HepG2 (cell line): ENCODE results near the gene MDP1. TPM values are rescaled to one million over a fixed set of nuclear protein-coding genes. Genes with fewer than 3 reads are reported as not detected.

Source experiments
- ATAC-seq: fragments of 200-7000 bp; cut with Tn5 transposase; 3 replicates; pipeline ENCODE4 v1.9.1; 2020; ENCODE audit warnings: mild to moderate bottlenecking, moderate library complexity
- BruUV-seq: library from RNA; stranded (reverse); fragments of 400-500 nt; replicated peaks from 2 replicates; lab custom pipeline; 2021; lab: Mats Ljungman, UMichigan
- CTCF ChIA-PET: fragments of 300-600 bp; formaldehyde crosslinking; extraction: SDS; loops from one replicate; lab custom pipeline; 2021; ENCODE audit warnings: low total read pairs, inconsistent platforms, low intra/inter-chr PET ratio; lab: Yijun Ruan, JAX
- POLR2A ChIA-PET: fragments of 350-600 bp; sonication (Branson Sonifier 250); formaldehyde crosslinking; loops from one replicate; lab custom pipeline; 2020; ENCODE audit warnings: antibody characterized with exemption, inconsistent platforms; lab: Yijun Ruan, JAX
- DNase-seq: peaks from one replicate; pipeline ENCODE4 v3.0.0-alpha.2; 2015; ENCODE audit warnings: low spot score
- FAIRE-seq: peaks from 3 replicates; lab custom pipeline; 2011; peaks lifted over from hg19 to GRCh38; lab: Jason Lieb, UNC
- H2AFZ ChIP-seq: one replicate; pipeline ENCODE4 v1.6.1; 2011; ENCODE audit warnings: low read length, inconsistent platforms
- H3K27ac ChIP-seq: fragments of 300-600 bp; 3 replicates; pipeline ENCODE4 v1.8.0; 2011; ENCODE audit warnings: mixed run types, mild to moderate bottlenecking, mixed read lengths, low read length, inconsistent platforms; ENCODE audit not compliant: insufficient read depth; ENCODE audit errors: extremely low read length
- H3K27me3 ChIP-seq, 2 experiments: fragments of 200-600 bp in 1 of 2; 2 replicates in 1 of 2; 3 replicates in 1 of 2; pipeline versions ENCODE4 v1.6.0 to v1.8.0; 2011; ENCODE audit warnings: low read length in 2 of 2, mild to moderate bottlenecking in 2 of 2, moderate library complexity in 2 of 2, inconsistent platforms in 1 of 2; ENCODE audit not compliant: insufficient read depth in 2 of 2, control insufficient read depth in 1 of 2
- H3K36me3 ChIP-seq, 2 experiments: fragments of 200-600 bp in 1 of 2; replicated peaks in 1 of 2; 2 replicates in 1 of 2; 3 replicates in 1 of 2; pipeline versions ENCODE4 v1.5.1 to v1.8.0; 2011; ENCODE audit warnings: low read length in 2 of 2, inconsistent platforms in 1 of 2; ENCODE audit not compliant: insufficient read depth in 2 of 2, control insufficient read depth in 1 of 2
- H3K4me1 ChIP-seq: 2 replicates; pipeline ENCODE4 v1.5.1; 2012; ENCODE audit warnings: low read length, inconsistent platforms; ENCODE audit not compliant: insufficient read depth
- H3K4me2 ChIP-seq: 2 replicates; pipeline ENCODE4 v1.6.0; 2011; ENCODE audit warnings: low read depth, low read length, inconsistent platforms
- H3K4me3 ChIP-seq, 3 experiments: fragments of 200-600 bp in 1 of 3; sonication (generic), shearing (Covaris generic) in 1 of 3; replicated peaks in 1 of 3; 2 replicates each; pipeline ENCODE4 v1.5.1; 2011 to 2016; ENCODE audit warnings: low read length in 3 of 3, inconsistent platforms in 2 of 3, low read depth in 2 of 3, mild to moderate bottlenecking in 2 of 3, control low read depth in 1 of 3, mixed read lengths in 1 of 3; ENCODE audit not compliant: insufficient read depth in 1 of 3
- H3K79me2 ChIP-seq: one replicate; pipeline ENCODE4 v1.6.1; 2011; ENCODE audit warnings: low read length, inconsistent platforms; ENCODE audit not compliant: insufficient read depth
- H3K9ac ChIP-seq: 2 replicates; pipeline ENCODE4 v1.6.0; 2011; ENCODE audit warnings: mild to moderate bottlenecking, low read depth, low read length, inconsistent platforms; ENCODE audit not compliant: insufficient read depth
- H3K9me3 ChIP-seq: 2 replicates; pipeline ENCODE4 v1.5.1; 2012; ENCODE audit warnings: mild to moderate bottlenecking, low read length
- H4K20me1 ChIP-seq: 2 replicates; pipeline ENCODE4 v1.6.0; 2011; ENCODE audit warnings: inconsistent platforms, mild to moderate bottlenecking, low read length, moderate library complexity; ENCODE audit not compliant: insufficient read depth
- BRCA1 ChIP-seq: sonication (generic); formaldehyde crosslinking; IDR thresholded peaks from 2 replicates; pipeline ENCODE4 v1.4.0; 2020; ENCODE audit warnings: missing genetic modification reagents
- EHMT2 ChIP-seq: fragments of 200-600 bp; sonication (generic); IDR thresholded peaks from 2 replicates; pipeline ENCODE4 v1.7.0; 2017; ENCODE audit warnings: antibody characterized with exemption, low read depth, low read length, borderline replicate concordance
- ETV6 ChIP-seq: sonication (generic); formaldehyde crosslinking; conservative IDR thresholded peaks from 2 replicates; pipeline ENCODE4 v1.4.0; 2020; ENCODE audit warnings: missing genetic modification reagents
- GABPB1 ChIP-seq: IDR thresholded peaks from 2 replicates; pipeline ENCODE4 v1.6.1; 2016; ENCODE audit warnings: mild to moderate bottlenecking, missing genetic modification reagents, moderate library complexity, missing compliant biosample characterization
- LBX2 ChIP-seq: sonication (generic); formaldehyde crosslinking; IDR thresholded peaks from 2 replicates; pipeline ENCODE4 v1.5.0; 2020; ENCODE audit warnings: missing genetic modification reagents, mild to moderate bottlenecking, borderline replicate concordance
- SRF ChIP-seq: IDR thresholded peaks from 2 replicates; pipeline ENCODE4 v1.6.1; 2011; ENCODE audit warnings: mild to moderate bottlenecking, low read depth, low read length, moderate library complexity
- STAT5B ChIP-seq: sonication (generic); formaldehyde crosslinking; IDR thresholded peaks from 2 replicates; pipeline ENCODE4 v1.4.0; 2020; ENCODE audit warnings: missing genetic modification reagents
- YEATS4 ChIP-seq: sonication (generic); formaldehyde crosslinking; IDR thresholded peaks from 2 replicates; pipeline ENCODE4 v1.4.0; 2020; ENCODE audit warnings: missing genetic modification reagents, borderline replicate concordance
- ZFP62 ChIP-seq: sonication (generic); formaldehyde crosslinking; IDR thresholded peaks from 2 replicates; pipeline ENCODE4 v1.4.0; 2020; ENCODE audit warnings: missing genetic modification reagents
- ZGPAT ChIP-seq: IDR thresholded peaks from 2 replicates; pipeline ENCODE4 v1.6.1; 2016; ENCODE audit warnings: mild to moderate bottlenecking
- ZMAT3 ChIP-seq: sonication (generic); formaldehyde crosslinking; conservative IDR thresholded peaks from 2 replicates; pipeline ENCODE4 v1.7.0; 2021; ENCODE audit warnings: missing genetic modification reagents
- ZNF251 ChIP-seq: sonication (generic); formaldehyde crosslinking; IDR thresholded peaks from 2 replicates; pipeline ENCODE4 v1.9.0; 2021; ENCODE audit warnings: mild to moderate bottlenecking, missing genetic modification reagents
- ZNF282 ChIP-seq: fragments of 450-650 bp; IDR thresholded peaks from 2 replicates; pipeline ENCODE4 v1.6.1; 2018; ENCODE audit not compliant: partially characterized antibody
- ZNF569 ChIP-seq: sonication (generic); formaldehyde crosslinking; IDR thresholded peaks from 2 replicates; pipeline ENCODE4 v1.5.0; 2020; ENCODE audit warnings: mild to moderate bottlenecking, missing genetic modification reagents, moderate library complexity, borderline replicate concordance
- ZNF713 ChIP-seq: sonication (generic); formaldehyde crosslinking; IDR thresholded peaks from 2 replicates; pipeline ENCODE4 v1.4.0; 2020; ENCODE audit warnings: mild to moderate bottlenecking, missing genetic modification reagents
- ZUFSP ChIP-seq: sonication (generic); formaldehyde crosslinking; IDR thresholded peaks from 2 replicates; pipeline ENCODE4 v1.9.0; 2021; ENCODE audit warnings: missing genetic modification reagents, mild to moderate bottlenecking, borderline replicate concordance
- WGBS: methylation state at CpG from one replicate; pipeline ENCODE4 v1.1.6; 2017; ENCODE audit warnings: low lambda C conversion rate; 5-methylcytosine and 5-hydroxymethylcytosine counted together
- in situ Hi-C: cut with HindIII; loops from 2 replicates; pipeline ENCODE4 v1.10.0; 2017; ENCODE audit warnings: low pct_unique_long_range_greater_than_20kb; ENCODE audit not compliant: extremely low pct_ligation_motif_present
- intact Hi-C: fragments of 100-400 bp; cut with micrococcal nuclease; formaldehyde crosslinking; loops from one replicate; pipeline ENCODE4 v1.10.0; 2022; ENCODE audit not compliant: unreplicated experiment
- polyA plus RNA-seq, 8 experiments: library from polyadenylated mRNA; depleted of rRNA in 3 of 8; stranded (reverse) in 7 of 8; unstranded in 1 of 8; fragments of >200 nt; fragmentation: Illumina TruSeq in 4 of 8; extraction: Trizol in 4 of 8; gene quantifications; 2 replicates each; pipeline versions ENCODE4 v1.2.1 to v1.2.3, GENCODE V29; 2011 to 2016; ENCODE audit warnings: low read depth in 4 of 8, missing spikeins in 1 of 8, mixed read lengths in 1 of 8; ENCODE audit not compliant: insufficient read depth in 1 of 8
- total RNA-seq, 5 experiments: library from RNA; depleted of rRNA; stranded (reverse); fragments of >200 nt; fragmentation: Illumina TruSeq; extraction: Trizol; gene quantifications; 2 replicates each; pipeline ENCODE4 v1.2.3, GENCODE V29; 2016; ENCODE audit warnings: low read depth in 1 of 5
- TF ChIP-seq, protein P1 (sequence below): sonication (generic); IDR thresholded peaks from 2 replicates; pipeline ENCODE4 v1.6.1; 2016; ENCODE audit warnings: low read depth, borderline replicate concordance
- TF ChIP-seq, protein P2 (sequence below): sonication (generic); formaldehyde crosslinking; IDR thresholded peaks from 2 replicates; pipeline ENCODE4 v1.5.0; 2020; ENCODE audit warnings: mild to moderate bottlenecking, missing genetic modification reagents, borderline replicate concordance

The MDP1 gene
- total and polyA plus RNA-seq, 2 of the 13 experiments (the other 11 are each of a cell fraction or from before 2014, with no cell fraction given), result 44.1 to 48.7 TPM

GRCh38 chr14:24243336-24243836 is 27.5 kb upstream of the MDP1 start:
- POLR2A ChIA-PET, result interaction anchor here (0.7 to 18.0 kb wide), 42 partner anchors 9 to 937 kb away, joined by 3 to 850 read pairs (median 20); partner anchors contain the start of genes BCL2L2, CBLN3, CHMP4A and CIDEB
- Histone ChIP-seq H3K4me3 (peak overlapping the region; percentile 47 to 81 (median 71)), H3K27ac (peak overlapping the region; percentile 91), H3K36me3 (peaks cover 18 to 28% of the 10 kb centered on the region in 2 experiments), H3K9me3 (no peaks in the 10 kb centered on the region), H3K4me1 (peaks cover 47% of the 10 kb centered on the region), H3K9ac (peak overlapping the region; percentile 77), H3K4me2 (peak overlapping the region; percentile 87), H4K20me1 (0 out of 2 replicates have a peak, but pooled peaks cover 3% of the 10 kb centered on the region), H2AFZ (peak overlapping the region; percentile 58), H3K27me3 (no peaks in the 10 kb centered on the region; a peak in 1 of 5 replicates), H3K79me2 (peaks cover 11% of the 10 kb centered on the region)
- in situ Hi-C loops, result loop anchor here (5.0 to 10.0 kb wide), 2 partner anchors 54 to 191 kb away; partner anchors contain the start of genes DHRS1 and NOP9
- DNase-seq (peak; percentile 72), ATAC-seq (peak; percentile 12), FAIRE-seq (peak; percentile 15)
- WGBS, result 29% methylated on average over 10 of the region's 10 CpGs
- BruUV-seq, result no TSS peak
- CTCF ChIA-PET, result interaction anchor here (1.3 to 5.4 kb wide), 9 partner anchors 9 to 188 kb away, joined by 3 to 217 read pairs (median 7); partner anchors contain the start of genes CIDEB, DHRS1, MDP1 and NOP9
- intact Hi-C loops, result loop anchor here (1.0 to 2.0 kb wide), 5 partner anchors 28 to 187 kb away; partner anchors contain the start of genes IPO4 and RABGGTA
- TF ChIP-seq BRCA1, result no peak
- no peak for TF ChIP-seq ZUFSP (CRISPR knock-in tag)
- TF ChIP-seq LBX2 (CRISPR knock-in tag), result no peak; the same call in 1 of the 2 replicates
- TF ChIP-seq ZNF251 (CRISPR knock-in tag), result no peak
- no peak for TF ChIP-seq ZMAT3 (CRISPR knock-in tag)
- no peak for TF ChIP-seq ZGPAT
- TF ChIP-seq ETV6, result no peak
- peak; percentile 36 for TF ChIP-seq ZNF282
- TF ChIP-seq STAT5B, result no peak
- TF ChIP-seq GABPB1, result no peak
- TF ChIP-seq, protein P1, sequence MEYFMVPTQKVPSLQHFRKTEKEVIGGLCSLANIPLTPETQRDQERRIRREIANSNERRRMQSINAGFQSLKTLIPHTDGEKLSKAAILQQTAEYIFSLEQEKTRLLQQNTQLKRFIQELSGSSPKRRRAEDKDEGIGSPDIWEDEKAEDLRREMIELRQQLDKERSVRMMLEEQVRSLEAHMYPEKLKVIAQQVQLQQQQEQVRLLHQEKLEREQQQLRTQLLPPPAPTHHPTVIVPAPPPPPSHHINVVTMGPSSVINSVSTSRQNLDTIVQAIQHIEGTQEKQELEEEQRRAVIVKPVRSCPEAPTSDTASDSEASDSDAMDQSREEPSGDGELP, result no peak
- no peak for TF ChIP-seq EHMT2
- TF ChIP-seq, protein P2, sequence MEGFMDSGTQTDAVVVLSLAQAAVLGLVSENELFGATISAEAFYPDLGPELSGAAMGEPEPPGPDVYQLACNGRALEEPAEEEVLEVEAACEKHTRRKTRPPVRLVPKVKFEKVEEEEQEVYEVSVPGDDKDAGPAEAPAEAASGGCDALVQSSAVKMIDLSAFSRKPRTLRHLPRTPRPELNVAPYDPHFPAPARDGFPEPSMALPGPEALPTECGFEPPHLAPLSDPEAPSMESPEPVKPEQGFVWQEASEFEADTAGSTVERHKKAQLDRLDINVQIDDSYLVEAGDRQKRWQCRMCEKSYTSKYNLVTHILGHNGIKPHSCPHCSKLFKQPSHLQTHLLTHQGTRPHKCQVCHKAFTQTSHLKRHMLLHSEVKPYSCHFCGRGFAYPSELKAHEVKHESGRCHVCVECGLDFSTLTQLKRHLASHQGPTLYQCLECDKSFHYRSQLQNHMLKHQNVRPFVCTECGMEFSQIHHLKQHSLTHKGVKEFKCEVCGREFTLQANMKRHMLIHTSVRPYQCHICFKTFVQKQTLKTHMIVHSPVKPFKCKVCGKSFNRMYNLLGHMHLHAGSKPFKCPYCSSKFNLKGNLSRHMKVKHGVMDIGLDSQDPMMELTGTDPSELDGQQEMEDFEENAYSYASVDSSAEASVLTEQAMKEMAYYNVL, result no peak
- no peak for TF ChIP-seq ZNF569 (CRISPR knock-in tag)
- no peak for TF ChIP-seq ZFP62 (CRISPR knock-in tag)
- TF ChIP-seq ZNF713 (CRISPR knock-in tag), result no peak
- TF ChIP-seq SRF, result no peak
- no peak for TF ChIP-seq YEATS4 (CRISPR knock-in tag)
